ENCODE results near the gene AGBL4.
A peak's percentile ranks its signal among the peaks of the same experiment; 100 is the strongest.

AGBL4 gene

DNA sequence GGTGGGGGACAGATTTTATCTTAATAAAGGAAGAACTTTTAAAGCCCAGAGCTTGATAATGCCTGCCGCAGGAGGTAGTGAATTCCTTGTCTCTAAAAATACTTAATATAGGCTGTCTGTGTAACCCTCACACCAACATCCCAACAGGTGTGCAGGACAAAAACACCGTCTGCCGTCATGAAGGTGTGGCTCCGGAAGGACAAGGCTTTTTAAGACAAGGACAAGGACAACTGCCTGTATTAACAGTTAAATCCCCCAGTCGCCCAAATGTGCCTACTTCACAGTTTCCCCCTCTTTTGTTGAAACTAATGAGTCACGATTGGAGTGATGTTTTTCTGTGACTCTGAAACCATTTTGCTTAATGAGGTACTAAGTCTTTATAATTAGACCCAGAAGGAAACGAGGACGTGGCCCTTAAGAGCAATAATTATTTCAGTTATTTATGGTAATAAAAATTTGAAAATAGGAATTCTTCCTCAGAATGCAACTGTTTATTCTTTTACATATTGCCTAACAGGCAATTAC lies 1524.5 kb downstream of the AGBL4 start:
- DNase-seq = no peak

DNA sequence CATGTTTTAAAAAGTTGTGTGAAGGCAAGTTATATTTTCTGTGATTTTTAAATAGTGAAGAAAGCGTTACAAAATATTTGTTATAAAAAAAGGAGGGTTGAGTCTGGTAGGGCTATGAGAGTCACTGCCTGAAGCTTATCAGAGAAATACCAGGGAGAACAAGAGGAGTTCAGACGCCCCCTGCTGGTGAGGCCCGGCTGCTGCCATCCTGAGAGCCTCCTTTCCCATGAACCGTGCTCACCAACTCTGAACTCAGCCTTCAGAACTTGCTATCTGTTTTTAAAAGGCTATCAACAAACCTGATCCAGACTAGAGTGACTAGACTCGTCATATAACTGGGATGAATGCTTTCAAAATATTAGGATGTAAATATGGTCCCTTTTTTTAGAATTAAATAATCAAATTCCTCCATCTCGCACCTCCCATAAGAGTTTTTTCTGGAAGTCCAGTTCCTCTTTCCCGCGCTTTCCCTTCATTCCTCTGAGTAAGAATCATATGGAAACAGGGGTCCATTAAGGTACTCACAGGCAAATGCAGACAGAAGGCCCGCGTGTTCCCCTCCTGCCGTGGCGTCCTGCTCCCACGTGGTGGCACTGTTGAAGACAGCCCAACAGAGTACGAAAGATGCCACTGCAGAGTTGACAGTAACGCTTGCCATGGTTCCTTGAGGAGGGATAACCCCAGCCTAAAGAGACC lies 1525.5 kb downstream of the AGBL4 start:
- peak; percentile 81 to 83 for DNase-seq

DNA sequence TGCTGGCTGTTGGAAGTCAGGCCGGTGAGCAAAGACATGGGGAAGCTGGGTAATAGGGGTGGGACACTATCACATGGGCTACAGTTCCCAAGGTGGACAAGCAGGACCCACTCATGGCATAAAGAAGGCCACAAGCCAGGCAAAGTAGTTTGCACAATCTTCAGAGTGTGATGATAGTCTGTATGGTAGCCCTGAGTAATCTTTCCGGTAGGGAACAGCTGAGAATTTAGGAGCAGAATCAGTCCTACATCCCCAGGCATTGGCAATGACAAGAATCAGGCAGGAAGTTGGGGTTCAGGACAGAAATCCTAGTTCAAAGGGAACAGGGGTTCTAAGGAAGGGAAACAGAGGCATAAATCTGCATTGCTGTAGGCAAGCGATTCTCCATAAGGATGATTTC lies 1527.8 kb downstream of the AGBL4 start:
- DNase-seq = no peak

DNA sequence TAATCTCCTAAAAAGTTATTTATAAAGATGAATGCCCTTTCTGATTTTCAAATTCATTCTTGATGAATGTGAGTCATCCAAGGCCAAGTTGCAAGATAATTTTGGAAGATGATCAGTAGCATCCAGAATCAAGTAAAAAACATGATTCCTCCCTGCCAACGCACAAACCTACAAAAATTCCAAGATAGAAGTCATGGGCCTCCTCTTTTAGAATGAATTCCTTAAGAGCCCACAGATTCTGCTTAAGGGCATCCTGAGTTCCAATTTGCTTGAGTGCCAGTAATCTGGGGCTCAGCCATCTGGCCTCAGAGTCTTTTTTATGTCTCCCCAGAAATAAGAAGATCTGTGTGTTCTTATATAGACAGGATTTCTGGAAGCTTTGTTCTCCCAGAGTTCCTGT lies 1528.6 kb downstream of the AGBL4 start:
- no peak for DNase-seq

DNA sequence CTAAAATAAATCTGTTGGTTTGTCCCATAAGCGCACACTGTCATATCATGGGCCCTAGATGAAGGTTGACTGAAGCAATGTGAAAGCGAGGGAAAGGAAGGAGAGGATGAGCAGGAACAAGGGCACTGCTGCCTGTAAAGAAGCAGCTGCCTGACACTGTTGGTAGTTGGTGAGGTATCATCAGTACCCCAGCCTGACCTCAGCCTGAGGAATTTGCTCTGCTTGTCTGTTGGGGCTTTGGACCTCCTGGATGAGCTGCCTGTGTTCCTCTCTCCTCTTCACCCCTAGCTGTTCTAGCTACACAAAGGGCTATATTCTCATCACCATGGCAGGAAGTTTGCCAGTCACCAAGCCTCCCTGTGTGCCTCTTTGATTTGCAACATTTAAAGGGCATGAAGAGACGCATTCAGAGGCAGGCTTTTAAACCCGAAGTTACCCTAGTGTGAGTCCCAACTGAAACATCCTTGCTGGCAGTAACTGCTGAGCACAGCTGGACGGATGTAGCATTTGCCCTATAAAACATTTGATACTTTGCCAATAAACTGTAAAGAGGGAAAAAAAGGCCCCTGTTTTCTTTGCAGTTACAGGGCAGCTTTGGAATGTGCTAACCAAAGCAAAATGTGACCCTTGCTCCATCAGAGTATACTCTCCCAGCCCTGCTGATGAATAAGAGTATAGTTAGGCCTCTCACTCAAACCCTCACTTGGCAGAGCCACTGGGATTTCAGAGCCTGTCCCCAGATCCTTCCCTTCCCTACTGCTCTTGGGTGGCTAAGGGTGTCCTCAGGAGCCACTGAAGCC lies 1529.6 kb downstream of the AGBL4 start:
- DNase-seq = no peak

DNA sequence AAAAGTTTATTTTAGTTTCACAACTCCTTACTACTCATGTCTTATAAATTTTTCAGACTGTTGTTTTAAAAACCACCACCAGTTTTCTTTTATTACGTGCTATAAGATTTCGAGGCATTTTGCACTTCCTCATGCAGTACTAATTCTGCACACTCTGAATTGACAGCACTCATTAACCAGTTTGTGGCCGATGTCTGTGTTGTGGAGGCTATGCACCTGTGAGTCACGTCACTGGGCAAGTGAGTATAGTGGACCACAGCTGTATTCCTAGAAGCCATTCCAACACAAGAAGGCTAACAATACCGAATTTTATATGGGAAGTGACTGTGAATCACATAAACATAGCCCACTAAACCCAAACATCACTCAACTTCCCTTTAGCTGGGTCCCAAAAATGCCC lies 1530.7 kb downstream of the AGBL4 start:
- no peak for DNase-seq

DNA sequence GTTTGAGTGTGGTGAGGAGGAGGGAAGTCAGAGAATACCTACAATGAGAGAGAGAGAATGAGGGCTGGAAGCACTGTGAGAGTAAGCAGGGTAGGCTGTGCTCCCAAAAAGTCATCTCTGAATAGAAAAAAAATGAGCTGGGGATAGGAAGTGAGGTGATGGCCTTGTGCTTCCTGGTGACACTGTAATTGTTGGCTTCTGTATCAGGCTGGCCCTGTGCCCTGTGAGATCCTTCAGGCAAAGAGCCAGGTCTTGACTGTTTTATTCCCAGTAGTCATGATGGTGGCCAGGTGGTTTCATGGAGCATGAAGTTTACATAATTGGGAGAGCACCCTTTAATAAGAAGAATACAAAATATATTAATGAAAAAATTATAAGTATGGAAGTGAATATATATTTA lies 1531.4 kb downstream of the AGBL4 start:
- no peak for DNase-seq

DNA sequence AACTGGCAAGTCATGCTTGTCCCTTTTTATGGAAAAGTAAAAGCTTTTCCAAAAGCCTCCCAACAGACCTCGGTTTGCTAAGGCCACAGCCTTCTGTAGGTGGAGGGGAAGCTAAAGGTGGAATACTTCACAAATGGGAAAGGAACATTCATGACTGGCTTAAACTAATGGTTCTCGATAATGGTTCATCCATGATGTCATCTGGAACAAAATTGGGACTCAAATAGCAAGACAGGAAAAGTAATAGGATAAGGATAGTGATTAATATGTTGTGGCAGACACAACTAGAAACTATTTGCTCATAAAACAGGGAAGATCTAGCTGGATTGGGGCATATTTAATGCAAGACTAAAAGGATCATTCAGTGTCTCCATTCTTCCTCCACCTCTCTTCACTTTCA lies 1535.0 kb downstream of the AGBL4 start:
- no peak for DNase-seq
